ENCODE measurements around the gene D2HGDH. TPM values are rescaled to one million over a fixed set of nuclear protein-coding genes. Genes with fewer than 3 reads are reported as not detected.
"Not testable (repeated sequence)": the region's sequence is repeated elsewhere in the genome, so short reads cannot be mapped to it uniquely, and the experiment has no call there.

D2HGDH gene
- total RNA-seq, 1 donor from 2014 or later, result 28.3 TPM

DNA sequence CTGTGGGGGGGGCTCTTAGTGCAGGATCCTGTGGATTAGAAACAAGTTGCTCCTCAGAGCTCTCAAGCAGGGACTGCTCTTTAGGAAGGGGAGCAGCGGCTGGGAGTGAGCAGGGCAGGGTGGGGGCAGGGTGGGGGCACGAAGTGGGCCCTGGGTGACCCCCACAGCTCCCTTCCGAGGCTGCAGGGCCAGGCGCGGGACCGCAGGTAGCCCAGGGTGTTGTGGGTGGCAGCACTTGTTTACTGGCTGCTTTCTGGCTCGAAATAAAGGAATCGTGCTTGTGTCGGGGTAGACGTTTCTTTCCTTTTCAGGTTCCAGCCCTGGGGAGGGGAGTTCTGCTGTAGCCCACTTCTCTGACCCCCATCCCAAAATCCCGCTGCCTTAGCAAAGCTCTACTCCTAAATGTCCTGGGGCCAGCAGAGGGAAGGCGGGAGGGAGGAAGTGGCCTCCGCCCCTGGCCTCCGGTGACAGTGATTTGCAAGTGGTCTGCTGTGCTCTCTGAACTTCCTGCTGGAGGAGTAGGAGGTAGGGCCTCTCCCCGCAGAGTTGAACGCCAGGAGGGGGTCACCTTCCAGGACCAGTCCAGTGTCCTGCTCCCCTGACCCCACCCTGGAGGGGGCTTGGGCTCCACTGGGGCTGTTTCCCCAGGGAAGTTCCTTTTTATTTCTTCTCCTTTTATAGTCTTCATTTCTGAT, 82.8 kb downstream of the D2HGDH start:
- intact Hi-C loops (cut with micrococcal nuclease), result no loop called here

- intact Hi-C loops (cut with micrococcal nuclease), result not testable (repeated sequence)
These were observed 83.4 kb downstream of the D2HGDH start for GRCh38 chr2:241817821-241818215.

Other genes starting within 250 kb of the D2HGDH start
- 110 and 112 TPM in 2 replicates for gene STK25, start 226.0 kb upstream of the D2HGDH start, total RNA-seq
- gene BOK, start 175.9 kb upstream of the D2HGDH start, total RNA-seq, result 0.05 TPM in 1 of 2 replicates, not detected in the other
- 31.4 and 34.4 TPM in 2 replicates for gene THAP4, start 97.5 kb upstream of the D2HGDH start, total RNA-seq
- gene ATG4B, start 96.9 kb upstream of the D2HGDH start, total RNA-seq, result 89.4 and 93.2 TPM in 2 replicates
- 84.7 and 85.7 TPM in 2 replicates for gene DTYMK, start 47.8 kb upstream of the D2HGDH start, total RNA-seq
- 40.5 and 41.2 TPM in 2 replicates for gene ING5, start 32.6 kb upstream of the D2HGDH start, total RNA-seq
- 0.23 and 0.61 TPM in 2 replicates for gene GAL3ST2, start 42.2 kb downstream of the D2HGDH start, total RNA-seq
- gene NEU4, start 74.6 kb downstream of the D2HGDH start, total RNA-seq, result 0.27 and 0.64 TPM in 2 replicates
- gene PDCD1, start 124.3 kb downstream of the D2HGDH start, total RNA-seq, result 7.3 and 8.3 TPM in 2 replicates
- gene RTP5, start 135.1 kb downstream of the D2HGDH start, total RNA-seq, result 0.07 and 0.09 TPM in 2 replicates

All from T-helper 2 cell treated with Interferon-gamma antibody and Interleukin-4, amounts not matched to agents 100 ng/mL and 5 ng/mL, for 36 hours (primary cell).